HepG2 (cell line): ENCODE data around the gene CDC42SE1.

ENCODE experiments used
- CEBPB ChIP-seq: IDR thresholded peaks from 2 replicates; pipeline ENCODE4 v1.6.1; 2011; ENCODE audit warnings: low read depth, low read length, improper control_type of control experiment, borderline replicate concordance
- CREB1 ChIP-seq, 2 experiments: fragments of 450-650 bp in 1 of 2; IDR thresholded peaks; 2 replicates each; pipeline ENCODE4 v1.6.1; 2016 to 2017; ENCODE audit warnings: control low read depth in 1 of 2, mild to moderate bottlenecking in 1 of 2, missing compliant biosample characterization in 1 of 2, missing genetic modification characterization in 1 of 2
- EHMT2 ChIP-seq: fragments of 200-600 bp; sonication (generic); IDR thresholded peaks from 2 replicates; pipeline ENCODE4 v1.7.0; 2017; ENCODE audit warnings: antibody characterized with exemption, low read depth, low read length, borderline replicate concordance
- FOXJ3 ChIP-seq: sonication (generic); formaldehyde crosslinking; IDR thresholded peaks from 2 replicates; pipeline ENCODE4 v1.4.0; 2020; ENCODE audit warnings: missing genetic modification reagents, mild to moderate bottlenecking, borderline replicate concordance
- POLR2A ChIP-seq, 2 experiments: IDR thresholded peaks; 2 replicates each; pipeline ENCODE4 v1.6.1; 2011; ENCODE audit warnings: low read depth in 2 of 2, low read length in 2 of 2, mild to moderate bottlenecking in 1 of 2, moderate library complexity in 1 of 2; ENCODE audit not compliant: insufficient read depth in 1 of 2
- POLR2AphosphoS5 ChIP-seq: IDR thresholded peaks from 2 replicates; pipeline ENCODE4 v1.6.1; 2012; ENCODE audit warnings: low read depth, low read length
- SIX1 ChIP-seq: sonication (generic); formaldehyde crosslinking; IDR thresholded peaks from 2 replicates; pipeline ENCODE4 v1.4.0; 2020; ENCODE audit warnings: missing genetic modification reagents, borderline replicate concordance
- ZNF431 ChIP-seq: sonication (generic); formaldehyde crosslinking; IDR thresholded peaks from 2 replicates; pipeline ENCODE4 v1.9.0; 2022; ENCODE audit warnings: missing genetic modification reagents, low read depth, mild to moderate bottlenecking, borderline replicate concordance
- ZNF530 ChIP-seq: sonication (generic); formaldehyde crosslinking; IDR thresholded peaks from 2 replicates; pipeline ENCODE4 v1.5.0; 2020; ENCODE audit warnings: low read depth, mild to moderate bottlenecking, missing genetic modification reagents
- TF ChIP-seq, protein P1 (sequence below): sonication (generic); formaldehyde crosslinking; IDR thresholded peaks from 2 replicates; pipeline ENCODE4 v1.5.0; 2020; ENCODE audit warnings: mild to moderate bottlenecking, missing genetic modification reagents, moderate library complexity
- TF ChIP-seq, protein P2 (sequence below), 2 experiments: IDR thresholded peaks; 2 replicates each; pipeline ENCODE4 v1.6.1; 2011 to 2012; ENCODE audit warnings: low read length in 2 of 2, borderline replicate concordance in 1 of 2, low read depth in 1 of 2, mild to moderate bottlenecking in 1 of 2, moderate library complexity in 1 of 2
- TF ChIP-seq, protein P3 (sequence below): sonication (generic); formaldehyde crosslinking; IDR thresholded peaks from 2 replicates; pipeline ENCODE4 v1.8.1; 2023; ENCODE audit warnings: mild to moderate bottlenecking, missing genetic modification reagents

DNA sequence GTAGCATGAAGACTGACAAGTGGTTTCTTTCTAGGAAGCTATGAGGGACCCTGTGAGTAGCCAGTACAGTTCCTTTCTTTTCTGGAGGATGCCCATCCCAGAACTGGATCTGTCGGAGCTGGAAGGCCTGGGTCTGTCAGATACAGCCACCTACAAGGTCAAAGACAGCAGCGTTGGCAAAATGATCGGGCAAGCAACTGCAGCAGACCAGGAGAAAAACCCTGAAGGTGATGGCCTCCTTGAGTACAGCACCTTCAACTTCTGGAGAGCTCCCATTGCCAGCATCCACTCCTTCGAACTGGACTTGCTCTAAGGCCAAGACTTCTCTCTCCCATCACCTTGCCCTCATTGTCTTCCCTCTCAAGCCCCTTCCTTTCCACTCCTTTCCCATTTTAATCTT, 7.8 kb upstream of the CDC42SE1 start:
- TF ChIP-seq POLR2AphosphoS5 = no peak
- no peak for TF ChIP-seq POLR2A (IDR thresholded peaks at IDR 0.05; ENCODE audit: insufficient read depth in 1 of 2, low read depth in 2 of 2, low read length in 2 of 2)
- no peak for TF ChIP-seq ZNF431 (CRISPR knock-in tag)
- TF ChIP-seq, protein P1, sequence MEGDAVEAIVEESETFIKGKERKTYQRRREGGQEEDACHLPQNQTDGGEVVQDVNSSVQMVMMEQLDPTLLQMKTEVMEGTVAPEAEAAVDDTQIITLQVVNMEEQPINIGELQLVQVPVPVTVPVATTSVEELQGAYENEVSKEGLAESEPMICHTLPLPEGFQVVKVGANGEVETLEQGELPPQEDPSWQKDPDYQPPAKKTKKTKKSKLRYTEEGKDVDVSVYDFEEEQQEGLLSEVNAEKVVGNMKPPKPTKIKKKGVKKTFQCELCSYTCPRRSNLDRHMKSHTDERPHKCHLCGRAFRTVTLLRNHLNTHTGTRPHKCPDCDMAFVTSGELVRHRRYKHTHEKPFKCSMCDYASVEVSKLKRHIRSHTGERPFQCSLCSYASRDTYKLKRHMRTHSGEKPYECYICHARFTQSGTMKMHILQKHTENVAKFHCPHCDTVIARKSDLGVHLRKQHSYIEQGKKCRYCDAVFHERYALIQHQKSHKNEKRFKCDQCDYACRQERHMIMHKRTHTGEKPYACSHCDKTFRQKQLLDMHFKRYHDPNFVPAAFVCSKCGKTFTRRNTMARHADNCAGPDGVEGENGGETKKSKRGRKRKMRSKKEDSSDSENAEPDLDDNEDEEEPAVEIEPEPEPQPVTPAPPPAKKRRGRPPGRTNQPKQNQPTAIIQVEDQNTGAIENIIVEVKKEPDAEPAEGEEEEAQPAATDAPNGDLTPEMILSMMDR = no peak
- no peak for TF ChIP-seq EHMT2
- no peak for TF ChIP-seq ZNF530
- no peak for TF ChIP-seq SIX1 (CRISPR knock-in tag)
- TF ChIP-seq, protein P2, sequence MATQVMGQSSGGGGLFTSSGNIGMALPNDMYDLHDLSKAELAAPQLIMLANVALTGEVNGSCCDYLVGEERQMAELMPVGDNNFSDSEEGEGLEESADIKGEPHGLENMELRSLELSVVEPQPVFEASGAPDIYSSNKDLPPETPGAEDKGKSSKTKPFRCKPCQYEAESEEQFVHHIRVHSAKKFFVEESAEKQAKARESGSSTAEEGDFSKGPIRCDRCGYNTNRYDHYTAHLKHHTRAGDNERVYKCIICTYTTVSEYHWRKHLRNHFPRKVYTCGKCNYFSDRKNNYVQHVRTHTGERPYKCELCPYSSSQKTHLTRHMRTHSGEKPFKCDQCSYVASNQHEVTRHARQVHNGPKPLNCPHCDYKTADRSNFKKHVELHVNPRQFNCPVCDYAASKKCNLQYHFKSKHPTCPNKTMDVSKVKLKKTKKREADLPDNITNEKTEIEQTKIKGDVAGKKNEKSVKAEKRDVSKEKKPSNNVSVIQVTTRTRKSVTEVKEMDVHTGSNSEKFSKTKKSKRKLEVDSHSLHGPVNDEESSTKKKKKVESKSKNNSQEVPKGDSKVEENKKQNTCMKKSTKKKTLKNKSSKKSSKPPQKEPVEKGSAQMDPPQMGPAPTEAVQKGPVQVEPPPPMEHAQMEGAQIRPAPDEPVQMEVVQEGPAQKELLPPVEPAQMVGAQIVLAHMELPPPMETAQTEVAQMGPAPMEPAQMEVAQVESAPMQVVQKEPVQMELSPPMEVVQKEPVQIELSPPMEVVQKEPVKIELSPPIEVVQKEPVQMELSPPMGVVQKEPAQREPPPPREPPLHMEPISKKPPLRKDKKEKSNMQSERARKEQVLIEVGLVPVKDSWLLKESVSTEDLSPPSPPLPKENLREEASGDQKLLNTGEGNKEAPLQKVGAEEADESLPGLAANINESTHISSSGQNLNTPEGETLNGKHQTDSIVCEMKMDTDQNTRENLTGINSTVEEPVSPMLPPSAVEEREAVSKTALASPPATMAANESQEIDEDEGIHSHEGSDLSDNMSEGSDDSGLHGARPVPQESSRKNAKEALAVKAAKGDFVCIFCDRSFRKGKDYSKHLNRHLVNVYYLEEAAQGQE (IDR thresholded peaks at IDR 0.05; ENCODE audit: borderline replicate concordance in 1 of 2, low read depth in 1 of 2, low read length in 2 of 2) = no peak
- no peak for TF ChIP-seq FOXJ3 (CRISPR knock-in tag)
- no peak for TF ChIP-seq CREB1 (IDR thresholded peaks at IDR 0.05)
- TF ChIP-seq CREB1 (CRISPR knock-in tag; IDR thresholded peaks at IDR 0.05) = no peak
- no peak for TF ChIP-seq CEBPB
- TF ChIP-seq, protein P3, sequence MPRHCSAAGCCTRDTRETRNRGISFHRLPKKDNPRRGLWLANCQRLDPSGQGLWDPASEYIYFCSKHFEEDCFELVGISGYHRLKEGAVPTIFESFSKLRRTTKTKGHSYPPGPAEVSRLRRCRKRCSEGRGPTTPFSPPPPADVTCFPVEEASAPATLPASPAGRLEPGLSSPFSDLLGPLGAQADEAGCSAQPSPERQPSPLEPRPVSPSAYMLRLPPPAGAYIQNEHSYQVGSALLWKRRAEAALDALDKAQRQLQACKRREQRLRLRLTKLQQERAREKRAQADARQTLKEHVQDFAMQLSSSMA (CRISPR knock-in tag) = no peak
